Hepatocyte (in vitro differentiated cells): Measurements from ENCODE around the gene GART. TPM values are rescaled to one million over a fixed set of nuclear protein-coding genes. Genes with fewer than 3 reads are reported as not detected.
A peak's percentile ranks its signal among the peaks of the same experiment; 100 is the strongest.
"Not testable (repeated sequence)": the region's sequence is repeated elsewhere in the genome, so short reads cannot be mapped to it uniquely, and the experiment has no call there.

Source experiments
- DNase-seq: peaks from one replicate; pipeline ENCODE4 v3.0.0-alpha.2; 2016; ENCODE audit warnings: low spot score
- H2AFZ ChIP-seq: fragments of 200-600 bp; sonication (generic); 2 replicates; pipeline ENCODE4 v1.6.0; 2016; ENCODE audit warnings: antibody characterized with exemption, mild to moderate bottlenecking
- H3K27ac ChIP-seq: fragments of 200-600 bp; sonication (generic); 2 replicates; pipeline ENCODE4 v1.5.1; 2016; ENCODE audit warnings: mild to moderate bottlenecking
- H3K27me3 ChIP-seq: fragments of 200-600 bp; sonication (generic); 2 replicates; pipeline ENCODE4 v1.6.1; 2016
- H3K36me3 ChIP-seq: fragments of 200-600 bp; sonication (generic); replicated peaks from 2 replicates; pipeline ENCODE4 v1.5.1; 2016; ENCODE audit warnings: low read depth; ENCODE audit not compliant: insufficient read depth
- H3K4me1 ChIP-seq: fragments of 200-600 bp; sonication (generic); 2 replicates; pipeline ENCODE4 v1.5.1; 2016; ENCODE audit warnings: mild to moderate bottlenecking, moderate library complexity; ENCODE audit not compliant: insufficient read depth
- H3K4me2 ChIP-seq: fragments of 200-600 bp; sonication (generic); 2 replicates; pipeline ENCODE4 v1.6.0; 2016
- H3K4me3 ChIP-seq: fragments of 200-600 bp; sonication (generic); 2 replicates; pipeline ENCODE4 v1.5.1; 2016; ENCODE audit warnings: mild to moderate bottlenecking
- H3K79me2 ChIP-seq: fragments of 200-600 bp; sonication (generic); 2 replicates; pipeline ENCODE4 v1.6.0; 2017; ENCODE audit warnings: mild to moderate bottlenecking
- H3K9me2 ChIP-seq: fragments of 200-600 bp; sonication (generic); replicated peaks from 2 replicates; pipeline ENCODE4 v1.6.0; 2017; ENCODE audit warnings: mild to moderate bottlenecking; ENCODE audit not compliant: insufficient read depth
- H3K9me3 ChIP-seq: fragments of 200-600 bp; sonication (generic); 2 replicates; pipeline ENCODE4 v1.5.1; 2016; ENCODE audit warnings: low read depth, mild to moderate bottlenecking
- H4K20me1 ChIP-seq: fragments of 200-600 bp; sonication (generic); 2 replicates; pipeline ENCODE4 v1.6.0; 2016; ENCODE audit warnings: mild to moderate bottlenecking; ENCODE audit not compliant: insufficient read depth, poor library complexity, severe bottlenecking
- EZH2 ChIP-seq: fragments of 200-600 bp; sonication (generic); IDR thresholded peaks from 2 replicates; pipeline ENCODE4 v1.6.1; 2016; ENCODE audit warnings: antibody characterized with exemption, mild to moderate bottlenecking, borderline replicate concordance
- EZH2phosphoT487 ChIP-seq: fragments of 200-600 bp; sonication (generic); IDR thresholded peaks from one replicate; pipeline ENCODE4 v1.6.1; 2018; ENCODE audit warnings: antibody characterized with exemption, mild to moderate bottlenecking, low read depth, moderate library complexity; ENCODE audit not compliant: unreplicated experiment, severe bottlenecking
- WGBS: methylation state at CpG from one replicate; pipeline ENCODE4 v1.1.6; 2016; ENCODE audit warnings: low lambda C conversion rate; ENCODE audit errors: missing lambda C conversion rate; 5-methylcytosine and 5-hydroxymethylcytosine counted together
- polyA plus RNA-seq: library from polyadenylated mRNA; unstranded; fragments of >200 nt; fragmentation: Nextera tagmentation; extraction: Ambion mirVana; gene quantifications from 2 replicates; pipeline ENCODE4 v1.2.1, GENCODE V29; 2016
- total RNA-seq: library from RNA; depleted of rRNA; stranded (reverse); fragments of >200 nt; gene quantifications from 2 replicates; pipeline ENCODE4 v1.2.3, GENCODE V29; 2014
- TF ChIP-seq, protein P1 (sequence below): fragments of 200-600 bp; sonication (generic); IDR thresholded peaks from 2 replicates; pipeline ENCODE4 v1.5.1; 2016; ENCODE audit warnings: antibody characterized with exemption, mild to moderate bottlenecking; ENCODE audit not compliant: poor library complexity

GART gene
- total and polyA plus RNA-seq, 2 experiments from 2014 or later: 41.6 to 83.3 TPM

DNA sequence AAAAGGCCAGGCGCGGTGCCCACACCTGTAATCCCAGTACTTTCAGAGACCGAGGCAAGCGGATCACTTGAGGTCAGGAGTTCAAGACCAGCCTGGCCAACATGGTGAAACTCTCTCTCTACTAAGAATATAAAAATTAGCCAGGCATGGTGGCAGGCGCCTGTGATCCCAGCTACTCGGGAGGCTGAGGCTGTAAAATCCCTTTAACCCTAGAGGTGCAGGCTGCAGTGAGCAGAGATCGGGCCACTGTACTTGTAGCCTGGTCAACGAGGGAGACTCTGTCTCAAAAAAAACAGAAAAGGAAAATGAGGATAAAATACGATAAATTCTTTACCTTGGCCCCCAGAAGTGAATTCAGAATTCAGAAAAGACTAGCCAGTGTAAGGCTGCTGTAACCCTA lies 63.7 kb downstream of the GART start:
- Histone ChIP-seq H4K20me1 (peaks cover 6% of the 10 kb centered on the region), H3K36me3 (no peaks in the 10 kb centered on the region), H3K4me2 (peak overlapping the region; percentile 83), H3K27me3 (no peaks in the 10 kb centered on the region), H2AFZ (peak overlapping the region; percentile 95), H3K79me2 (peaks cover 53% of the 10 kb centered on the region), H3K27ac (peak overlapping the region; percentile 92), H3K4me1 (peaks cover 7% of the 10 kb centered on the region), H3K9me3 (no peaks in the 10 kb centered on the region), H3K4me3 (peak overlapping the region; percentile 80), H3K9me2 (no peaks in the 10 kb centered on the region)
- DNase-seq: no peak
- TF ChIP-seq, protein P1, sequence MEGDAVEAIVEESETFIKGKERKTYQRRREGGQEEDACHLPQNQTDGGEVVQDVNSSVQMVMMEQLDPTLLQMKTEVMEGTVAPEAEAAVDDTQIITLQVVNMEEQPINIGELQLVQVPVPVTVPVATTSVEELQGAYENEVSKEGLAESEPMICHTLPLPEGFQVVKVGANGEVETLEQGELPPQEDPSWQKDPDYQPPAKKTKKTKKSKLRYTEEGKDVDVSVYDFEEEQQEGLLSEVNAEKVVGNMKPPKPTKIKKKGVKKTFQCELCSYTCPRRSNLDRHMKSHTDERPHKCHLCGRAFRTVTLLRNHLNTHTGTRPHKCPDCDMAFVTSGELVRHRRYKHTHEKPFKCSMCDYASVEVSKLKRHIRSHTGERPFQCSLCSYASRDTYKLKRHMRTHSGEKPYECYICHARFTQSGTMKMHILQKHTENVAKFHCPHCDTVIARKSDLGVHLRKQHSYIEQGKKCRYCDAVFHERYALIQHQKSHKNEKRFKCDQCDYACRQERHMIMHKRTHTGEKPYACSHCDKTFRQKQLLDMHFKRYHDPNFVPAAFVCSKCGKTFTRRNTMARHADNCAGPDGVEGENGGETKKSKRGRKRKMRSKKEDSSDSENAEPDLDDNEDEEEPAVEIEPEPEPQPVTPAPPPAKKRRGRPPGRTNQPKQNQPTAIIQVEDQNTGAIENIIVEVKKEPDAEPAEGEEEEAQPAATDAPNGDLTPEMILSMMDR: no peak
- WGBS: 55% methylated on average over 9 of the region's 9 CpGs

DNA sequence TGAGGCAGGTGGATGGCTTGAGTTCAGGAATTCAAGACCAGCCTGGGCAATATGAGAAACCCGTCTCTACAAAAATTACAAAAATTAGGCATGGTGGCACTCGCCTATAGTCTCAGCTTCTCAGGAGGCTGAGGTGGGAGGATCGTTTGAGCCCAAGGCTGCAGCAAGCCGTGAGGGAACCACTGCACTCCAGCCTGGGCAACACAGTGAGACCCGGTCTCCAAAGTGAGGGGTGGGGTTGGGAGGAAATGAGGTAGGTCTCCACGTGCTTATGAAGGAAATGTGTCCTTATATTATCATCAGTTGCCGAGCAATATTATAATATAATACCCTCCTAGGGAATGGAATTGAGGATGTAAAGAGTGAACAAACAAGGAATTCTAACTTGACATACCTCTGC lies 64.9 kb downstream of the GART start:
- WGBS: 94% methylated on average over 7 of the region's 7 CpGs
- Histone ChIP-seq H3K4me3 (no peak overlapping the region), H3K36me3 (no peaks in the 10 kb centered on the region), H3K9me3 (no peaks in the 10 kb centered on the region), H3K4me2 (no peak overlapping the region), H4K20me1 (peaks cover 6% of the 10 kb centered on the region), H3K27ac (no peak overlapping the region), H3K27me3 (no peaks in the 10 kb centered on the region), H3K79me2 (peaks cover 64% of the 10 kb centered on the region), H3K4me1 (peaks cover 7% of the 10 kb centered on the region), H3K9me2 (no peaks in the 10 kb centered on the region), H2AFZ (no peak overlapping the region)
- TF ChIP-seq EZH2 (no peak), EZH2phosphoT487 (no peak)
- TF ChIP-seq, protein P1: no peak
- no peak for DNase-seq

DNA sequence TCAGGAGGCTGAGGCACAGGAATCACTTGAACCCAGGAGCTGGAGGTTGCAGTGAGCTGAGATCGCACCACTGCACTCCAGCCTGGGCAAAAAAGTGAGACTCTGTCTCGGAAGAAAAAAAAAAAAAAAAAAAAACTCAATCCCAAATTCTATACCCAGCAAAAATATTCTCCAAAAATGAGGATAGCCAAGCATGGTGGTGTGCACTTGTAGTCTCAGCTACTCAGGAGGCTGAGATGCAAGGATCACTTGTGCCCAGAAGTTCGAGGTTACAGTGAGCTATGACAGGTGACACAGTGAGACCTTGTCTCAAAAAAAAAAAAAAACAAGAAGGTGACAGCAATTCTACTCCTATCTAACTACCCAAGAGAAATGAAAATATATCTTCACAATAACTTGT lies 68.6 kb downstream of the GART start:
- H3K4me1 ChIP-seq: peaks cover 4% of the 10 kb centered on the region
- no peak overlapping the region for H3K4me3 ChIP-seq
- H3K9me3 ChIP-seq: no peaks in the 10 kb centered on the region
- no peaks in the 10 kb centered on the region for H3K27me3 ChIP-seq
- no peak for TF ChIP-seq EZH2
- no peak for TF ChIP-seq EZH2phosphoT487
- TF ChIP-seq, protein P1: no peak
- no peaks in the 10 kb centered on the region for H3K36me3 ChIP-seq
- 97% methylated on average over 3 of the region's 3 CpGs for WGBS
- peaks cover 93% of the 10 kb centered on the region for H3K79me2 ChIP-seq
- no peak for DNase-seq
- no peak overlapping the region for H2AFZ ChIP-seq
- H3K4me2 ChIP-seq: no peak overlapping the region
- H3K27ac ChIP-seq: no peak overlapping the region
- no peaks in the 10 kb centered on the region for H3K9me2 ChIP-seq
- H4K20me1 ChIP-seq: peaks cover 17% of the 10 kb centered on the region

DNA sequence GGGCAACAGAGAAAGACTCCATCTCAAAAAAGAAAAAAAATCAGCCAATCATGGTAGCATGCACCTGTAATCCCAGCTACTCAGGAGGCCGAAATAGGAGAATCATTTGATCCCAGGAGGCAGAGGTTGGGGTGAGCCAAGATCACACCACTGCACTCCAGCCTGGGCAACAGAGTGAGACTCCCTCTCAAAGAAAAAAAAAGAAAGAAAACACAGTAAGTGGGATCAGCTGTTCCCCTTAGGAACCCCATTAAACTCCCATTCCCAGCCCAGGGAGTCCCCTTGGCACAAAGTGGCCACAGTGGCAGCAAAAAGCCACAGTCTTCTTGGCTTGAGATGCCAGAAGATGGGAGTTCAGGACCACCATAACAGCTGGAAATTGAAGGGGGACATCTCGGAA lies 71.2 kb downstream of the GART start:
- Histone ChIP-seq H3K4me2 (no peak overlapping the region), H3K9me3 (no peaks in the 10 kb centered on the region), H3K27ac (no peak overlapping the region), H3K4me3 (no peak overlapping the region), H3K4me1 (no peaks in the 10 kb centered on the region), H3K9me2 (no peaks in the 10 kb centered on the region), H2AFZ (no peak overlapping the region), H4K20me1 (peaks cover 11% of the 10 kb centered on the region), H3K36me3 (no peaks in the 10 kb centered on the region), H3K79me2 (peaks cover 74% of the 10 kb centered on the region), H3K27me3 (no peaks in the 10 kb centered on the region)
- no peak for DNase-seq
- 94% methylated on average over 2 of the region's 2 CpGs for WGBS
- TF ChIP-seq, protein P1: no peak
- TF ChIP-seq EZH2 (no peak), EZH2phosphoT487 (no peak)

DNA sequence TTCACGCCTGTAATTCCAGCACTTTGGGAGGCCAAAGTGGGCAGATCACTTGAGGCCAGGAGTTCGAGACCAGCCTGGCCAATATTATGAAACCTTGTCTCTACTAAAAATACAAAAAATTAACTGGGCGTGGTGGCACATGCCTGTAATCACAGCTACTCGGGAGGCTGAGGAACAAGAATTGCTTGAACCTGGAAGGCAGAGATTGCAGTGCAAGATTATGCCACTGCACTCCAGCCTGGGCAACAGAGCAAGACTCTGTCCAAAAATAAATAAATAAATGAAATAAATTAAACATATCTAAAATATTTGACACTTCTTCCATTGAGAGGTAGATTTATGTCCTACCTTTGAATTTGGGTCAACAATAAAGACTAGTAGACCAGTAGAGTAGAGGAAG lies 72.7 kb downstream of the GART start:
- H3K27me3 ChIP-seq, H3K36me3 ChIP-seq, H2AFZ ChIP-seq, H3K4me2 ChIP-seq, H3K4me1 ChIP-seq, H3K4me3 ChIP-seq, H3K9me2 ChIP-seq, H3K27ac ChIP-seq, DNase-seq, H3K9me3 ChIP-seq: not testable (repeated sequence)
- peaks cover 11% of the 10 kb centered on the region for H4K20me1 ChIP-seq
- peaks cover 60% of the 10 kb centered on the region for H3K79me2 ChIP-seq
- 98% methylated on average over 4 of the region's 4 CpGs for WGBS
